NCI-H82 (cell line): ENCODE data around the gene UPB1.

ENCODE experiments used
- DNase-seq: peaks from one replicate; lab custom pipeline; 2025; lab: John Stamatoyannopoulos, UW

UPB1 gene

GRCh38 chr22:24566899-24567511 is 71.9 kb downstream of the UPB1 start:
- DNase-seq, result no peak

DNA sequence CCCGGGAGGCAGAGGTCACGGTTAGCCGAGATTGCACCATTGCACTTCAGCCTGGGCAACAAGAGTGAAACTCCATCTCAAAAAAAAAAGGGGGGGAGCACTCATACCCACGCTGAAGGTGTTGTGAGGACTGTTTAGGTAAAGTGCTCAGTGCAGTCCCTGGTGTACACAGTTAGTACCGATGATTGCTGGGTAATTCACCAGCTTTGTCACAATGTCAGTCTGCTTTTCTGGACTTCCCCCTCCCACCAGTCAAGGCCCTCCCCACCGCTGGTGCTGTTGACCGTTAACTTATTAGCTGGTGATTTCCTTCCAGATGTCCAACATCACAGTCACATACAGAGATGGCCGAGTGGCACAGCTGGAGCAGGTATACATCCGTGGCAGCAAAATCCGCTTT is 72.5 kb downstream of the UPB1 start:
- no peak for DNase-seq

GRCh38 chr22:24571266-24571665 is 76.1 kb downstream of the UPB1 start:
- no peak for DNase-seq

- DNase-seq, result no peak
Measured at GRCh38 chr22:24576778-24577177, 81.6 kb downstream of the UPB1 start.
